HG02642 (cell line): ENCODE data around the gene PPP2R5C.

Experiments used
- ATAC-seq: cut with Tn5 transposase; IDR thresholded peaks from one replicate; pipeline ENCODE4 v1.9.1; 2021; ENCODE audit warnings: mild to moderate bottlenecking; ENCODE audit not compliant: unreplicated experiment, poor library complexity

The PPP2R5C gene

GRCh38 chr14:101834397-101834796 is 72.9 kb downstream of the PPP2R5C start:
- ATAC-seq = no peak

- ATAC-seq = no peak
Measured at GRCh38 chr14:101834800-101835547, 73.5 kb downstream of the PPP2R5C start.

- no peak for ATAC-seq
Measured at GRCh38 chr14:101835566-101835965, 74.1 kb downstream of the PPP2R5C start.

GRCh38 chr14:101836135-101836534 is 74.6 kb downstream of the PPP2R5C start:
- no peak for ATAC-seq

- no peak for ATAC-seq
Measured at GRCh38 chr14:101838476-101838875, 77.0 kb downstream of the PPP2R5C start.

GRCh38 chr14:101839236-101839635 is 77.7 kb downstream of the PPP2R5C start:
- ATAC-seq = peak; percentile 52

GRCh38 chr14:101839661-101840060 is 78.2 kb downstream of the PPP2R5C start:
- ATAC-seq = no peak

GRCh38 chr14:101840649-101841369 is 79.3 kb downstream of the PPP2R5C start:
- ATAC-seq = no peak

GRCh38 chr14:101843038-101843437 is 81.5 kb downstream of the PPP2R5C start:
- ATAC-seq = no peak

GRCh38 chr14:101843665-101844064 is 82.2 kb downstream of the PPP2R5C start:
- peak; percentile 65 for ATAC-seq

GRCh38 chr14:101844219-101844618 is 82.7 kb downstream of the PPP2R5C start:
- ATAC-seq = peak; percentile 46

- no peak for ATAC-seq
Measured at GRCh38 chr14:101844751-101845150, 83.2 kb downstream of the PPP2R5C start.

GRCh38 chr14:101845496-101845895 is 84.0 kb downstream of the PPP2R5C start:
- no peak for ATAC-seq

GRCh38 chr14:101845896-101846295 is 84.4 kb downstream of the PPP2R5C start:
- no peak for ATAC-seq

GRCh38 chr14:101849125-101849524 is 87.6 kb downstream of the PPP2R5C start:
- peak; percentile 54 for ATAC-seq

GRCh38 chr14:101849640-101850039 is 88.1 kb downstream of the PPP2R5C start:
- no peak for ATAC-seq

GRCh38 chr14:101851183-101851582 is 89.7 kb downstream of the PPP2R5C start:
- no peak for ATAC-seq

GRCh38 chr14:101851736-101852405 is 90.4 kb downstream of the PPP2R5C start:
- ATAC-seq = no peak

- no peak for ATAC-seq
Measured at GRCh38 chr14:101852785-101853184, 91.3 kb downstream of the PPP2R5C start.

- ATAC-seq = no peak
Measured at GRCh38 chr14:101853455-101854018, 92.0 kb downstream of the PPP2R5C start.

- no peak for ATAC-seq
Measured at GRCh38 chr14:101854366-101854765, 92.9 kb downstream of the PPP2R5C start.
